Measurements from ENCODE around the gene PODNL1.
A peak's percentile ranks its signal among the peaks of the same experiment; 100 is the strongest.

GRCh38 chr19:13902993-13903555 is 35.1 kb downstream of the PODNL1 start:
- TF ChIP-seq POLR2A (IDR thresholded peaks at IDR 0.05): no peak
- TF ChIP-seq CTCF (IDR thresholded peaks at IDR 0.05): peak; percentile 26 to 47 (median 40)

Data from right lobe of liver (tissue), 4 donors.